Smooth muscle cell (in vitro differentiated cells): ENCODE measurements around the gene FJX1. TPM values are rescaled to one million over a fixed set of nuclear protein-coding genes. Genes with fewer than 3 reads are reported as not detected.

Source experiments
- DNase-seq: peaks from one replicate; lab custom pipeline; 2025; ENCODE audit not compliant: unreplicated experiment; lab: John Stamatoyannopoulos, UW
- H2AFZ ChIP-seq: fragments of 200-600 bp; sonication (generic); 2 replicates; pipeline ENCODE4 v1.6.0; 2016; ENCODE audit warnings: antibody characterized with exemption, low read depth, mild to moderate bottlenecking
- H3F3A ChIP-seq: fragments of 200-600 bp; sonication (generic); 2 replicates; pipeline ENCODE4 v1.6.0; 2017; ENCODE audit warnings: antibody characterized with exemption, low read depth
- H3K27ac ChIP-seq: fragments of 200-600 bp; sonication (generic); 2 replicates; pipeline ENCODE4 v1.5.1; 2016; ENCODE audit warnings: low read depth, mild to moderate bottlenecking
- H3K27me3 ChIP-seq: fragments of 200-600 bp; sonication (generic); 2 replicates; pipeline ENCODE4 v1.6.1; 2016; ENCODE audit warnings: low read depth, mild to moderate bottlenecking
- H3K36me3 ChIP-seq: fragments of 200-600 bp; sonication (generic); 2 replicates; pipeline ENCODE4 v1.5.1; 2016; ENCODE audit warnings: low read depth
- H3K4me1 ChIP-seq: fragments of 200-600 bp; sonication (generic); 2 replicates; pipeline ENCODE4 v1.5.1; 2016; ENCODE audit warnings: low read depth
- H3K4me2 ChIP-seq: fragments of 200-600 bp; sonication (generic); 2 replicates; pipeline ENCODE4 v1.6.0; 2016; ENCODE audit warnings: mild to moderate bottlenecking
- H3K4me3 ChIP-seq: fragments of 200-600 bp; sonication (generic); 2 replicates; pipeline ENCODE4 v1.5.1; 2016; ENCODE audit warnings: mild to moderate bottlenecking
- H3K79me2 ChIP-seq: fragments of 200-600 bp; sonication (generic); 2 replicates; pipeline ENCODE4 v1.6.0; 2016; ENCODE audit warnings: low read depth, mild to moderate bottlenecking
- H3K9ac ChIP-seq: fragments of 200-600 bp; sonication (generic); 2 replicates; pipeline ENCODE4 v1.6.0; 2016; ENCODE audit warnings: low read depth
- H3K9me3 ChIP-seq: fragments of 200-600 bp; sonication (generic); replicated peaks from 2 replicates; pipeline ENCODE4 v1.5.1; 2016; ENCODE audit warnings: low read depth
- H4K20me1 ChIP-seq: fragments of 200-600 bp; sonication (generic); 2 replicates; pipeline ENCODE4 v1.6.0; 2016; ENCODE audit warnings: low read depth
- CTCF ChIP-seq: fragments of 200-600 bp; sonication (generic); IDR thresholded peaks from 2 replicates; pipeline ENCODE4 v1.5.1; 2017; ENCODE audit warnings: borderline replicate concordance, mild to moderate bottlenecking, antibody characterized with exemption; ENCODE audit not compliant: insufficient read depth, poor library complexity, severe bottlenecking
- WGBS: methylation state at CpG from one replicate; pipeline ENCODE4 v1.1.7; 2016; ENCODE audit warnings: low lambda C conversion rate; 5-methylcytosine and 5-hydroxymethylcytosine counted together
- polyA plus RNA-seq: library from polyadenylated mRNA; unstranded; fragments of >200 nt; fragmentation: Nextera tagmentation; extraction: Ambion mirVana; gene quantifications from 2 replicates; pipeline ENCODE4 v1.2.1, GENCODE V29; 2016
- total RNA-seq: library from RNA; depleted of rRNA; stranded (reverse); fragments of >200 nt; gene quantifications from 2 replicates; pipeline ENCODE4 v1.2.3, GENCODE V29; 2014

The FJX1 gene
- total and polyA plus RNA-seq, 2 experiments from 2014 or later, result 28.3 to 44.5 TPM

GRCh38 chr11:35617316-35617686, 959 bp upstream of the FJX1 start:
- DNase-seq, result no peak
- Histone ChIP-seq H3K27ac (peak overlapping the region; percentile 93), H3K27me3 (no peaks in the 10 kb centered on the region), H3K9me3 (no peaks in the 10 kb centered on the region), H3K4me2 (peak overlapping the region; percentile 93), H4K20me1 (peaks cover 3% of the 10 kb centered on the region), H2AFZ (peak overlapping the region; percentile 44), H3K36me3 (no peaks in the 10 kb centered on the region), H3K4me1 (peaks cover 47% of the 10 kb centered on the region), H3K4me3 (peak overlapping the region; percentile 64), H3K79me2 (peaks cover 23% of the 10 kb centered on the region), H3F3A (peaks cover 17% of the 10 kb centered on the region), H3K9ac (no peak overlapping the region)
- 53% methylated on average over 7 of the region's 7 CpGs for WGBS
- TF ChIP-seq CTCF, result no peak

GRCh38 chr11:35618497-35619115, 346 bp downstream of the FJX1 start:
- no peaks in the 10 kb centered on the region for H3K9me3 ChIP-seq
- TF ChIP-seq CTCF, result no peak
- peaks cover 60% of the 10 kb centered on the region for H3K4me1 ChIP-seq
- WGBS, result under 1% methylated on average over 83 of the region's 91 CpGs
- H3K27me3 ChIP-seq, result no peaks in the 10 kb centered on the region
- no peak overlapping the region for H2AFZ ChIP-seq
- no peaks in the 10 kb centered on the region for H3K36me3 ChIP-seq
- H3F3A ChIP-seq, result peaks cover 29% of the 10 kb centered on the region
- peak overlapping the region; percentile 93 for H3K27ac ChIP-seq
- peak overlapping the region; percentile 93 for H3K4me2 ChIP-seq
- H4K20me1 ChIP-seq, result peaks cover 3% of the 10 kb centered on the region
- H3K79me2 ChIP-seq, result peaks cover 23% of the 10 kb centered on the region
- DNase-seq, result no peak
- peak overlapping the region; percentile 77 for H3K9ac ChIP-seq
- peak overlapping the region; percentile 64 for H3K4me3 ChIP-seq

- H3K9me3 ChIP-seq, result no peaks in the 10 kb centered on the region
- TF ChIP-seq CTCF, result no peak
- H3K9ac ChIP-seq, result peak overlapping the region; percentile 63
- no peaks in the 10 kb centered on the region for H3K36me3 ChIP-seq
- peak overlapping the region; percentile 93 for H3K4me2 ChIP-seq
- WGBS, result under 1% methylated on average over 81 of the region's 84 CpGs
- peaks cover 29% of the 10 kb centered on the region for H3F3A ChIP-seq
- H3K27ac ChIP-seq, result peak overlapping the region; percentile 93
- H3K4me3 ChIP-seq, result peak overlapping the region; percentile 64
- H3K27me3 ChIP-seq, result no peaks in the 10 kb centered on the region
- peaks cover 23% of the 10 kb centered on the region for H3K79me2 ChIP-seq
- no peak for DNase-seq
- peak overlapping the region; percentile 28 for H2AFZ ChIP-seq
- H4K20me1 ChIP-seq, result peaks cover 3% of the 10 kb centered on the region
- H3K4me1 ChIP-seq, result peaks cover 65% of the 10 kb centered on the region
Observed at GRCh38 chr11:35619116-35619854, 1.0 kb downstream of the FJX1 start.
